Measurements from ENCODE around the gene FADS3.

The FADS3 gene

GRCh38 chr11:61833471-61833870 lies 57.9 kb downstream of the FADS3 start:
- peak; percentile 32 for DNase-seq

- no peak for DNase-seq
Measured at GRCh38 chr11:61832754-61833153, 58.6 kb downstream of the FADS3 start.

- no peak for DNase-seq
Measured at GRCh38 chr11:61832207-61832606, 59.1 kb downstream of the FADS3 start.

- DNase-seq = no peak
Measured at GRCh38 chr11:61830237-61831105, 60.9 kb downstream of the FADS3 start.

- no peak for DNase-seq
Measured at GRCh38 chr11:61829806-61830205, 61.5 kb downstream of the FADS3 start.

GRCh38 chr11:61828629-61829407 lies 62.5 kb downstream of the FADS3 start:
- DNase-seq = no peak

- no peak for DNase-seq
Measured at GRCh38 chr11:61828379-61828628, 63.0 kb downstream of the FADS3 start.

GRCh38 chr11:61827571-61828378 lies 63.6 kb downstream of the FADS3 start, which contains the start of gene FADS2:
TSS of gene FADS2 (plus strand) at chr11:61828300. CDS start at chr11:61828391, 91 bp downstream.
- DNase-seq = peak; percentile 65

- DNase-seq = peak; percentile 30
Measured at GRCh38 chr11:61826930-61827570, 64.3 kb downstream of the FADS3 start.

Data from CD4-positive, alpha-beta T cell treated with Interleukin-15 for 1 hour (primary cell).